B cell (primary cell): Measurements from ENCODE around the gene SLC51B.

Source experiments
- CTCF ChIP-seq: fragments of 200-600 bp; IDR thresholded peaks from one replicate; pipeline ENCODE4 v1.8.0; 2022; ENCODE audit warnings: antibody characterized with exemption, mild to moderate bottlenecking
- EZH2 ChIP-seq: IDR thresholded peaks from 2 replicates; pipeline ENCODE4 v1.6.1; 2012; ENCODE audit warnings: borderline replicate concordance, low read depth, mild to moderate bottlenecking, moderate library complexity, low read length; ENCODE audit not compliant: insufficient read depth, poor library complexity, severe bottlenecking

GRCh38 chr15:65066001-65066634 lies 20.9 kb downstream of the SLC51B start:
- no peak for TF ChIP-seq EZH2
- TF ChIP-seq CTCF, result peak; percentile 29
